GM12872 (cell line): ENCODE measurements around the gene TJP3.

Source experiments
- CTCF ChIP-seq: IDR thresholded peaks from 3 replicates; pipeline ENCODE4 v1.5.1; 2011; ENCODE audit warnings: low read depth, mild to moderate bottlenecking, low read length, moderate library complexity; ENCODE audit not compliant: insufficient read depth

TJP3 gene

GRCh38 chr19:3669082-3669946 lies 38.9 kb upstream of the TJP3 start:
- no peak for TF ChIP-seq CTCF

GRCh38 chr19:3669947-3670795 lies 38.0 kb upstream of the TJP3 start:
- TF ChIP-seq CTCF, result no peak

GRCh38 chr19:3670796-3671679 lies 37.1 kb upstream of the TJP3 start:
- TF ChIP-seq CTCF, result no peak

GRCh38 chr19:3671680-3672574 lies 36.3 kb upstream of the TJP3 start:
- TF ChIP-seq CTCF, result 0 out of 3 replicates have a peak, but pooled peaks have one; percentile 7

GRCh38 chr19:3672575-3672948 lies 35.6 kb upstream of the TJP3 start:
- TF ChIP-seq CTCF, result no peak

GRCh38 chr19:3672993-3673392 lies 35.2 kb upstream of the TJP3 start:
- no peak for TF ChIP-seq CTCF
